Measurements from ENCODE around the gene DLGAP4. TPM values are rescaled to one million over a fixed set of nuclear protein-coding genes. Genes with fewer than 3 reads are reported as not detected.

The DLGAP4 gene
- total RNA-seq, 1 donor from 2014 or later: 99.1 TPM

DNA sequence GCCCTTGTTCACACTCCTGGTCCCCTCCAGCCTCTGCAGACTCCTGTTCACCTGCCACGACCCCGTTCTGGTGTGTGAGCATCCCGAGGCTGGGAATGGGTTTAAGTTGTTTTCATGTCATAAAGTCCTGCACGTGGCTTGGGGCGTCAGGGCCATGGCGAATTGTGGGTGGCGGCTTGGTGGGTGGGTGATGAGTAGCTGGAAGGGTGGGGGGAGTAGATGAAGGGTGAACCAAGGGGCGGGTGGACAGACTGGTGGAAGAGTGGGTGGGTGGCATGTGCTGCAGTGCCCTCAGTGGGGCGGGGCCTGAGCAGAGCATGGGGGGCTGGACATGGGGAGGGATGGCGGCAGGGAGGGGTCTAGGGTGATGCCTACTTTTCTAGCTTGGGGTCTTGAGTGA is 54.3 kb downstream of the DLGAP4 start:
- TF ChIP-seq, protein P1, sequence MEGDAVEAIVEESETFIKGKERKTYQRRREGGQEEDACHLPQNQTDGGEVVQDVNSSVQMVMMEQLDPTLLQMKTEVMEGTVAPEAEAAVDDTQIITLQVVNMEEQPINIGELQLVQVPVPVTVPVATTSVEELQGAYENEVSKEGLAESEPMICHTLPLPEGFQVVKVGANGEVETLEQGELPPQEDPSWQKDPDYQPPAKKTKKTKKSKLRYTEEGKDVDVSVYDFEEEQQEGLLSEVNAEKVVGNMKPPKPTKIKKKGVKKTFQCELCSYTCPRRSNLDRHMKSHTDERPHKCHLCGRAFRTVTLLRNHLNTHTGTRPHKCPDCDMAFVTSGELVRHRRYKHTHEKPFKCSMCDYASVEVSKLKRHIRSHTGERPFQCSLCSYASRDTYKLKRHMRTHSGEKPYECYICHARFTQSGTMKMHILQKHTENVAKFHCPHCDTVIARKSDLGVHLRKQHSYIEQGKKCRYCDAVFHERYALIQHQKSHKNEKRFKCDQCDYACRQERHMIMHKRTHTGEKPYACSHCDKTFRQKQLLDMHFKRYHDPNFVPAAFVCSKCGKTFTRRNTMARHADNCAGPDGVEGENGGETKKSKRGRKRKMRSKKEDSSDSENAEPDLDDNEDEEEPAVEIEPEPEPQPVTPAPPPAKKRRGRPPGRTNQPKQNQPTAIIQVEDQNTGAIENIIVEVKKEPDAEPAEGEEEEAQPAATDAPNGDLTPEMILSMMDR (IDR thresholded peaks at IDR 0.05; ENCODE audit: unreplicated experiment): no peak
- no peak for DNase-seq (ENCODE audit: low spot score in 2 of 2, unreplicated experiment in 2 of 2)
- Mint-ChIP-seq H3K9me3 (no peaks in the 10 kb centered on the region), H3K27me3 (ENCODE audit: low read depth) (peaks cover 32% of the 10 kb centered on the region), H3K27ac (no peak overlapping the region), H3K4me3 (no peak overlapping the region), H3K4me1 (no peaks in the 10 kb centered on the region), H3K36me3 (no peaks in the 10 kb centered on the region)

GRCh38 chr20:36361406-36361805 is 55.3 kb downstream of the DLGAP4 start:
- TF ChIP-seq, protein P1 (IDR thresholded peaks at IDR 0.05; ENCODE audit: unreplicated experiment): no peak
- no peaks in the 10 kb centered on the region for H3K36me3 Mint-ChIP-seq
- no peak for DNase-seq (ENCODE audit: low spot score in 2 of 2, unreplicated experiment in 2 of 2)
- H3K9me3 Mint-ChIP-seq: no peaks in the 10 kb centered on the region
- H3K4me3 Mint-ChIP-seq: no peak overlapping the region
- H3K27ac Mint-ChIP-seq: no peak overlapping the region
- peaks cover 35% of the 10 kb centered on the region for H3K27me3 Mint-ChIP-seq (ENCODE audit: low read depth)
- H3K4me1 Mint-ChIP-seq: no peaks in the 10 kb centered on the region

GRCh38 chr20:36362261-36362660 is 56.1 kb downstream of the DLGAP4 start:
- no peak for DNase-seq (ENCODE audit: low spot score in 2 of 2, unreplicated experiment in 2 of 2)
- H3K27me3 Mint-ChIP-seq (ENCODE audit: low read depth): peaks cover 35% of the 10 kb centered on the region
- TF ChIP-seq, protein P1 (IDR thresholded peaks at IDR 0.05; ENCODE audit: unreplicated experiment): no peak
- no peak overlapping the region for H3K4me3 Mint-ChIP-seq
- H3K4me1 Mint-ChIP-seq: no peaks in the 10 kb centered on the region
- no peak overlapping the region for H3K27ac Mint-ChIP-seq
- no peaks in the 10 kb centered on the region for H3K9me3 Mint-ChIP-seq
- no peaks in the 10 kb centered on the region for H3K36me3 Mint-ChIP-seq

DNA sequence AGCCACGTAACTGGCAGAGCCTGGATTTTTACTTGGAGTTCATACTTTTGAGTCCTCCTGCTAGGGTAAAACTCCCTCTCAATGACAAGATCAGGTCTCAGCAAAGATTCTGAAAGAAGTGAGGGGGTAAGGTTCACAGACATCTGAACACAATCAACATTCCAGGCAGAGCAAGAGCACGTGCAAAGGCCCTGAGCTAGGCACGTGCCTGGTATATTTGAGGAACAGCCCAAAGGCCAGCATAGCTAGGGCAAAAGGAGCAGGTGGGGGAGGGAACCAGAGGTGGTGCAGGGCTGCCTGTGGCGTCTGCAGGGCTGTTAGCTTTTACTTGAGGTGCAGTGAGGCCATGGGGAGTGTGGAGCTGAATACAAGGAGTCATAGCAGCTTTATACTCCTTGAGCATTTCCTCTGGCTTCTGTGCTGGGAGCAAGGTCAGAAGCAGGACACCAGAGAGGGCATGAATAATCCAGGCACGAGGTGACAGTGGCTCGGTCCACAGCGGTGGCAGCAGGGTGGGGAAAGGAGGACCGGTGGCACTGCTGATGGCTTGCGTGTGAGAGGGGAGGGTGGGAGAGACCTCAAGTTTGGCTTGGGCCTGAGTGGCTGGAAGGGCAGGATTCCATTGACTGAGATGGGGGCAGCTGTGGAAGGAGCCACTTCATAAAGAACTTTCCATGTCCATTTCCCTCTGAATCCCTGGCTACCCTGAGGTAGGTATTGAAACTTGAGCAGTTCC is 57.0 kb downstream of the DLGAP4 start:
- H3K27ac Mint-ChIP-seq: no peak overlapping the region

DNA sequence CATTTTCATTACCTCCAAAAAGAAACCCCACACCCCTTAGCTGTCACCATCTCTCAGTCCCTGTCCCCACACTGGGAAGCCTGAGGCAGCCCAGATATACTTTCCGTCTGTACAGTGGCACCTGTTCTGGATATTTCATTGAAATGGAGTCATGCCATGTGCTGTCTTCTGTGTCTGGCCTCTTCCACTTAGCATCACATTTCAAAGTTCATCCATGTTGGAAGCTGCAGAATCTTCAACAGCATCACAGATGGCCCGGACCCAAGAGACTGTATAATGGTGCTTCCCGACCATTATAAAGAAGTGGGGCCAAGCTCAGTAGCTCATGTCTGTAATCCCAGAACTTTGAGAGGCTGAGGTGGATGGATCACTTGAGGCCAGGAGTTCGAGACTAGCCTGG is 58.4 kb downstream of the DLGAP4 start:
- Mint-ChIP-seq H3K36me3 (no peaks in the 10 kb centered on the region), H3K4me3 (no peak overlapping the region), H3K27ac (no peak overlapping the region), H3K4me1 (no peaks in the 10 kb centered on the region), H3K9me3 (no peaks in the 10 kb centered on the region), H3K27me3 (ENCODE audit: low read depth) (peaks cover 43% of the 10 kb centered on the region)
- TF ChIP-seq, protein P1 (IDR thresholded peaks at IDR 0.05; ENCODE audit: unreplicated experiment): no peak
- no peak for DNase-seq (ENCODE audit: low spot score in 2 of 2, unreplicated experiment in 2 of 2)

More for the DNA sequence above, 57.0 kb downstream of the DLGAP4 start:
- peaks cover 37% of the 10 kb centered on the region for H3K27me3 Mint-ChIP-seq (ENCODE audit: low read depth)
- no peaks in the 10 kb centered on the region for H3K9me3 Mint-ChIP-seq
- H3K36me3 Mint-ChIP-seq: no peaks in the 10 kb centered on the region
- H3K4me1 Mint-ChIP-seq: no peaks in the 10 kb centered on the region
- TF ChIP-seq, protein P1 (IDR thresholded peaks at IDR 0.05; ENCODE audit: unreplicated experiment): no peak
- DNase-seq (ENCODE audit: low spot score in 2 of 2, unreplicated experiment in 2 of 2): no peak
- no peak overlapping the region for H3K4me3 Mint-ChIP-seq

Data from mesothelial cell of epicardium (in vitro differentiated cells).